PC-3 (cell line): ENCODE measurements around the gene CHD5.

Experiments
- CTCF ChIP-seq: fragments of 300-600 bp; sonication (generic); conservative IDR thresholded peaks from 2 replicates; pipeline ENCODE4 v1.5.1; 2017; ENCODE audit warnings: antibody characterized with exemption, low read depth, mild to moderate bottlenecking, low read length
- EZH2 ChIP-seq: fragments of 300-600 bp; sonication (generic); IDR thresholded peaks from one replicate; pipeline ENCODE4 v1.6.1; 2017; ENCODE audit warnings: antibody characterized with exemption, mild to moderate bottlenecking, low read length; ENCODE audit not compliant: unreplicated experiment
- EZH2phosphoT487 ChIP-seq: fragments of 300-600 bp; sonication (generic); IDR thresholded peaks from 2 replicates; pipeline ENCODE4 v1.6.1; 2018; ENCODE audit warnings: mild to moderate bottlenecking, antibody characterized with exemption, low read length, borderline replicate concordance

- TF ChIP-seq CTCF: no peak
- no peak for TF ChIP-seq EZH2
- no peak for TF ChIP-seq EZH2phosphoT487
Observed at GRCh38 chr1:6124746-6125365, 55.3 kb downstream of the CHD5 start.
